Upper lobe of left lung (tissue), 4 donors: ENCODE data around the gene PRDM16.

ENCODE experiments used
- CTCF ChIP-seq, 6 experiments: fragments of 450-650 bp in 4 of 6; fragments of 200-600 bp in 2 of 6; sonication (generic) in 2 of 6; IDR thresholded peaks; one replicate each; pipeline ENCODE4 v1.5.1; 2016 to 2019; ENCODE audit warnings: antibody characterized with exemption in 6 of 6
- EP300 ChIP-seq, 4 donors: sonication (generic); formaldehyde crosslinking; IDR thresholded peaks; one replicate each; pipeline ENCODE4 v1.5.1; 2017; ENCODE audit warnings: antibody characterized with exemption in 4 of 4, control low read depth in 2 of 4
- POLR2A ChIP-seq, 4 donors: fragments of 450-650 bp; IDR thresholded peaks; one replicate each; pipeline ENCODE4 v1.5.1; 2016 to 2017; ENCODE audit warnings: antibody characterized with exemption in 4 of 4, mild to moderate bottlenecking in 2 of 4
- POLR2AphosphoS5 ChIP-seq, 2 donors: sonication (generic); formaldehyde crosslinking; IDR thresholded peaks; one replicate each; pipeline ENCODE4 v1.5.1; 2017; ENCODE audit warnings: antibody characterized with exemption in 2 of 2

DNA sequence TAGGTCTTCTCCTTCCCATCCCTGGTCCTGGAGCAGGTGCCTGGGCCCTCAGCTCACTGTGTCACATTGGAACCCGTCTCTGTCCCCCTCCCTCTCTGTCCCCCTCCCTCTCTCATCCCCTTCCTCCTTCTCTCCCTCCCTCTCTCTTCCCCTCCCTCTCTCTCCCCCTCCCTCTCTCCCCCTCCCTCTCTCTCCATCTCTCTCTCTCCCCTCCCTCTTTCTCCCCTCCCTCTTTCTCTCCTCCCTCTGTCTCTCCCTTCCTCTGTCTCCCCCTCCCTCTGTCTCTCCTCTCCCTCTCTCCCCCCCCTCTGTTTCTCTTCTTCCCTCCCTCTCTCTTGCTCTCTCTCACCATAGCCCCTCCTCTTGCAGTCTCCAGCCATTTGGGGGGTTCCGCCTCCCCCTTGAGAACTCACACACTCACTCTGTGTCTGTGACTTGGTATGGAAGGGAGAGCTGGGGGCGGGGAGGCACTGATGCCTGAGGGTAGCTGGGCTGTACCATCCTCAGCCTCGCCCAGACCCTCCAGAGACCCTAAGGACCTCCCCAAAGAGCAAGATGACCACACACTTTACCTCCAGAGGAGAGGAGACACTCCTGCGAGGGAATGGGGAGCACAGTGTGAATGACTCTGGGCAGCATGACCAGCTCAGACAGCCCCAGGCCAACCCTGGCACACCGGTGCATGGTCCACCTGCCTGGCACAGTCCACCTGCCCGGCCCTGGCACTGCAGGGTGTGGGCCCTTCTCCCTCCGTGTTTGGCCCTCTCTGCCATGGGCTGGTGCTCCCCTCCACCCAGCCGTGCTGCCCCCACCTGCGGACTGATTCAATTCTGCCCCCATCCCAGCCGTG is 282.7 kb downstream of the PRDM16 start:
- TF ChIP-seq EP300 (IDR thresholded peaks at IDR 0.05) (no peak), POLR2A (IDR thresholded peaks at IDR 0.05) (no peak), CTCF (IDR thresholded peaks at IDR 0.05) (no peak), POLR2AphosphoS5 (IDR thresholded peaks at IDR 0.05) (no peak)
